ENCODE data around the gene FGF14.

FGF14 gene

DNA sequence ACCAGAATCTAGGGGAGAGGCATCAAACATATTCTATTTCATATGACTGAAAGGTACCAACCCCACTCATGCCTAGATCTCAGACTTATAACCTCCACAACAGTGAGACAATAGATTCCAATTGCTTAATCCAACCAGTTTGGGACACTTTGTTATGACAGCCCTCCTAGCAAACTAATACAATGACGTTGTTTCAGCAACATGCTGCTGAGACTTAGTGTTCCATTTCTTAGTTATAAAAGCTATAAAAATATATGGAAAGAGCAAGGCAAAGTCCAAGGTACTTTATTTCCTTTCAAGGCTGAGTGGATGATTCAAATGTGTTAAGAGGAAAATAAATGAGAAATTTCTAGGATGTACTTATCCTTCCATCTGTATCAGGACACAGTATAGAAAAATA is 352.0 kb downstream of the FGF14 start:
- no peak overlapping the region for H3K4me2 ChIP-seq (ENCODE audit: low read length)
- TF ChIP-seq EZH2phosphoT487 (IDR thresholded peaks at IDR 0.05; ENCODE audit: low read depth): no peak
- TF ChIP-seq, protein P1, sequence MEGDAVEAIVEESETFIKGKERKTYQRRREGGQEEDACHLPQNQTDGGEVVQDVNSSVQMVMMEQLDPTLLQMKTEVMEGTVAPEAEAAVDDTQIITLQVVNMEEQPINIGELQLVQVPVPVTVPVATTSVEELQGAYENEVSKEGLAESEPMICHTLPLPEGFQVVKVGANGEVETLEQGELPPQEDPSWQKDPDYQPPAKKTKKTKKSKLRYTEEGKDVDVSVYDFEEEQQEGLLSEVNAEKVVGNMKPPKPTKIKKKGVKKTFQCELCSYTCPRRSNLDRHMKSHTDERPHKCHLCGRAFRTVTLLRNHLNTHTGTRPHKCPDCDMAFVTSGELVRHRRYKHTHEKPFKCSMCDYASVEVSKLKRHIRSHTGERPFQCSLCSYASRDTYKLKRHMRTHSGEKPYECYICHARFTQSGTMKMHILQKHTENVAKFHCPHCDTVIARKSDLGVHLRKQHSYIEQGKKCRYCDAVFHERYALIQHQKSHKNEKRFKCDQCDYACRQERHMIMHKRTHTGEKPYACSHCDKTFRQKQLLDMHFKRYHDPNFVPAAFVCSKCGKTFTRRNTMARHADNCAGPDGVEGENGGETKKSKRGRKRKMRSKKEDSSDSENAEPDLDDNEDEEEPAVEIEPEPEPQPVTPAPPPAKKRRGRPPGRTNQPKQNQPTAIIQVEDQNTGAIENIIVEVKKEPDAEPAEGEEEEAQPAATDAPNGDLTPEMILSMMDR (IDR thresholded peaks at IDR 0.05; ENCODE audit: low read depth, low read length): no peak
- H3K9ac ChIP-seq (ENCODE audit: low read length): no peak overlapping the region
- no peaks in the 10 kb centered on the region for H3K27me3 ChIP-seq (ENCODE audit: low read depth, low read length)
- no peaks in the 10 kb centered on the region for H4K20me1 ChIP-seq (ENCODE audit: insufficient read depth, low read length)
- H3K36me3 ChIP-seq (replicated peaks; ENCODE audit: low read depth, low read length): peaks cover 3% of the 10 kb centered on the region
- H3K4me1 ChIP-seq (ENCODE audit: low read length): no peaks in the 10 kb centered on the region
- no peaks in the 10 kb centered on the region for H3K79me2 ChIP-seq (ENCODE audit: low read length)
- H3K9me3 ChIP-seq (ENCODE audit: insufficient read depth, low read length): peaks cover 22% of the 10 kb centered on the region
- H3K27ac ChIP-seq (ENCODE audit: low read length): no peak overlapping the region
- no peak overlapping the region for H3K4me3 ChIP-seq (ENCODE audit: low read length)
- H2AFZ ChIP-seq (ENCODE audit: low read depth, low read length): no peak overlapping the region

DNA sequence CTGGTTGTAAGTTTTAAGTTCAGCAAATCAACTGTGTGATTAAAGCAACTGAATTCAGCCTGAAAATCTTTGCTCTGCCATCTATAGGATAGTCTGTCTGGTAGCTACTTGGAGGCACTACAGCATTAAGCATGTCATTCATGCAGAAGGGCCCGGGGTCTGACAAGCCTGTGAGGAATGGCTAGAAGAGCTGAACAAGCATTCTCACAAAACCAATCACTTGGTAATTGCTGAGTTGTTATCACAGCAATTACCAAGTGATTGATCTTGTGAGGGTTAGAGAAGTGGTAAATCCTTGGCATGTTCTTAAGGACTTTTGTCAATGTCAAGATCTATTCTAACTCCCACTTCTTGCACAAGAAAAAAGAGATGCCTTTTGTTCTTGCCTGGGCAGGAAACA is 356.1 kb downstream of the FGF14 start:
- Histone ChIP-seq H4K20me1 (ENCODE audit: insufficient read depth, low read length) (no peaks in the 10 kb centered on the region), H3K9me3 (ENCODE audit: insufficient read depth, low read length) (no peaks in the 10 kb centered on the region), H3K79me2 (ENCODE audit: low read length) (no peaks in the 10 kb centered on the region), H3K4me1 (ENCODE audit: low read length) (no peaks in the 10 kb centered on the region), H3K4me3 (ENCODE audit: low read length) (no peak overlapping the region), H3K27ac (ENCODE audit: low read length) (no peak overlapping the region), H2AFZ (ENCODE audit: low read depth, low read length) (no peak overlapping the region), H3K9ac (ENCODE audit: low read length) (no peak overlapping the region), H3K4me2 (ENCODE audit: low read length) (no peak overlapping the region), H3K27me3 (ENCODE audit: low read depth, low read length) (no peaks in the 10 kb centered on the region), H3K36me3 (replicated peaks; ENCODE audit: low read depth, low read length) (no peaks in the 10 kb centered on the region)
- TF ChIP-seq EZH2phosphoT487 (IDR thresholded peaks at IDR 0.05; ENCODE audit: low read depth): no peak
- TF ChIP-seq, protein P1 (IDR thresholded peaks at IDR 0.05; ENCODE audit: low read depth, low read length): no peak

DNA sequence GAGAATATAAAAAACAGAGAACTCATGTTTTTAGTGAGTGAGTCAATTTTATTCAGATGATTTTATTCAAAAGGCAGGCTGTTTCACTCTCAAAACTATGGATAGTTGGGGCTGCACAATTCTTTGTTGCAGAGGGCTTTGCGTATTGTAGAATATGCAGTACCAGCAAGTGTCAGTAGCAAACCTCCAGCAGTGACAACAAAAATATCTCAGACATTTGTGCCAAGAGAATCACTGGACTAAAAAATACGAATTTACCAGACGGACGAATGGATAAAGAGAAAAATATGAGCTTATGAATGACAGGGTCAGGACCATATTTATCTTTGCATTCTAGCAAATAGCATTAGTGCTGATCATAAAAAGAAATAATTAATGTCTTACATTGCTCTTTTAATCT is 359.1 kb downstream of the FGF14 start:
- Histone ChIP-seq H2AFZ (ENCODE audit: low read depth, low read length) (no peak overlapping the region), H3K79me2 (ENCODE audit: low read length) (no peaks in the 10 kb centered on the region), H4K20me1 (ENCODE audit: insufficient read depth, low read length) (no peaks in the 10 kb centered on the region), H3K27me3 (ENCODE audit: low read depth, low read length) (no peaks in the 10 kb centered on the region), H3K27ac (ENCODE audit: low read length) (no peak overlapping the region), H3K9me3 (ENCODE audit: insufficient read depth, low read length) (no peaks in the 10 kb centered on the region), H3K4me3 (ENCODE audit: low read length) (no peak overlapping the region), H3K4me2 (ENCODE audit: low read length) (no peak overlapping the region), H3K4me1 (ENCODE audit: low read length) (no peaks in the 10 kb centered on the region), H3K36me3 (replicated peaks; ENCODE audit: low read depth, low read length) (no peaks in the 10 kb centered on the region), H3K9ac (ENCODE audit: low read length) (no peak overlapping the region)
- no peak for TF ChIP-seq EZH2phosphoT487 (IDR thresholded peaks at IDR 0.05; ENCODE audit: low read depth)
- TF ChIP-seq, protein P1 (IDR thresholded peaks at IDR 0.05; ENCODE audit: low read depth, low read length): no peak

DNA sequence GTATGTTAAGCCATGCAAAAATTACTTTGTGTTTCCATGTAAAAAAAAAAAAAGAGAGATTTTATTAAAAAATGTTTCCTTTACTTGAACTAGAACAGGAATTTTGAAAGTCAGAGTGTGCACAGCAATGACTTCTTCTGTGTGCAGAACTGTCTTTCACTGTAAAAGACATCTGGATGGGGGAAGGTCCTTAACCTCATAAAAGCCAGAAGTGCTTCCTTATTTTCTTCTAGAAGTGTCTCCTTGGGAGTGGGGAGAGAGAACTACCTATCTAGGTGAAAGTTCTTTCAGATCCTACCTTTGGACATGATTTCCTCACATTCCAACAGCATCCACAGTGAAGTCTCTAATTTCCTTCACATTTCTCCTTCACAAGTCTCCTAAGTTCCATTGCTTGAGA is 360.3 kb downstream of the FGF14 start:
- no peaks in the 10 kb centered on the region for H3K36me3 ChIP-seq (replicated peaks; ENCODE audit: low read depth, low read length)
- H3K79me2 ChIP-seq (ENCODE audit: low read length): no peaks in the 10 kb centered on the region
- no peak for TF ChIP-seq EZH2phosphoT487 (IDR thresholded peaks at IDR 0.05; ENCODE audit: low read depth)
- TF ChIP-seq, protein P1 (IDR thresholded peaks at IDR 0.05; ENCODE audit: low read depth, low read length): no peak
- H3K27me3 ChIP-seq (ENCODE audit: low read depth, low read length): no peaks in the 10 kb centered on the region
- H2AFZ ChIP-seq (ENCODE audit: low read depth, low read length): no peak overlapping the region
- no peak overlapping the region for H3K4me2 ChIP-seq (ENCODE audit: low read length)
- no peak overlapping the region for H3K4me3 ChIP-seq (ENCODE audit: low read length)
- H3K9me3 ChIP-seq (ENCODE audit: insufficient read depth, low read length): no peaks in the 10 kb centered on the region
- no peak overlapping the region for H3K9ac ChIP-seq (ENCODE audit: low read length)
- H3K27ac ChIP-seq (ENCODE audit: low read length): no peak overlapping the region
- H3K4me1 ChIP-seq (ENCODE audit: low read length): no peaks in the 10 kb centered on the region
- H4K20me1 ChIP-seq (ENCODE audit: insufficient read depth, low read length): no peaks in the 10 kb centered on the region
